Dermis blood vessel endothelial cell (primary cell): ENCODE results near the gene TMSB15B. TPM values are rescaled to one million over a fixed set of nuclear protein-coding genes. Genes with fewer than 3 reads are reported as not detected.
"Not testable (repeated sequence)": the region's sequence is repeated elsewhere in the genome, so short reads cannot be mapped to it uniquely, and the experiment has no call there.

Source experiments
- DNase-seq: peaks from one replicate; pipeline ENCODE4 v3.0.0; 2010
- total RNA-seq: library from RNA; depleted of rRNA; stranded (reverse); fragments of >200 nt; gene quantifications from 2 replicates; pipeline ENCODE4 v1.2.3, GENCODE V29; 2014

Gene TMSB15B
- total RNA-seq: 2.8 and 6.5 TPM in 2 replicates

DNA sequence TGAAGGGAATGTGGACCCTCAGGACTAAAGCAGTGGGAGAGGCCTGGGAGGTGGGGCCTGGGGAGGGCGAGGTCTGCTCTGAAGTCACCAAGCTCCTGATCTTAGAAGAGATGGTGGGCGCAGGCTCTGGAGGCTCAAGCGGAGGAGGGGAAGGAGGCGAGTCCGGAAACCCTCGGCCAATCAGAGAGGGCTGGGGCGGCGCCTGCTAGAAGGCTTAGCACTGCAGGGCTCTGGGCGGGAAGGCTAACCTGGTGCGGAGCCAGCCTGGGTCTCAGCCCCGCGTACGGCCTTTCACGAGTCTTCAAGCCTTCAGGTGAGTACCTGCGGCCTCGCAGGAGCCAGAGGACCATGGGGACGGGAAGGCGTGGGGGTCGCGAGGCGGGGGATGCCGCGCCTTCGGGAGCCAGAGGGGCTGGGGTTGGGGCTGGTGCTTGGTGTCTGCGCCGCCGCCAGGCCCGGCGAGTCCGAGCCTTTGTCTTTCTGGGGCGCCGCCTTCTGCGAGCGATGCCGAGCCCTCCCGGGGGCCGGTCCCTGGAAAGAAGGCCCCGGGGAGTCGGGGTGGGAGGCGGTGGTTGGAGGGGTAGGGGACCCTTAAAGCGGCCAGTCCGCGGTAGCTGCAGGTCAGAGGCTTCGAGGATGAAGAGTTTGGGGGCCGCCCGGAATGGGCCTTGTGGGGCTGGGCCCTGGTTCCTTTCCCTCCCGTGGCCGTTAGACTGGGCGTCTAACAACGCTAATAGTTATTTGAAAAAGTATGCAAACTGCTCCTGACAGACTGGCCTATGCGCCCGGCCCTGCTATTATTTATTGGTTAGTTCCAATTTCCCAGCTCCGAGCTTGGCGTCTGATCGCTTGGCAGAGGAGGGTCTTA, at the start of gene TMSB15B:
TMSB15B (plus strand) TSS at position 217 of the 868 bp plus-strand sequence.
- DNase-seq: not testable (repeated sequence)

DNA sequence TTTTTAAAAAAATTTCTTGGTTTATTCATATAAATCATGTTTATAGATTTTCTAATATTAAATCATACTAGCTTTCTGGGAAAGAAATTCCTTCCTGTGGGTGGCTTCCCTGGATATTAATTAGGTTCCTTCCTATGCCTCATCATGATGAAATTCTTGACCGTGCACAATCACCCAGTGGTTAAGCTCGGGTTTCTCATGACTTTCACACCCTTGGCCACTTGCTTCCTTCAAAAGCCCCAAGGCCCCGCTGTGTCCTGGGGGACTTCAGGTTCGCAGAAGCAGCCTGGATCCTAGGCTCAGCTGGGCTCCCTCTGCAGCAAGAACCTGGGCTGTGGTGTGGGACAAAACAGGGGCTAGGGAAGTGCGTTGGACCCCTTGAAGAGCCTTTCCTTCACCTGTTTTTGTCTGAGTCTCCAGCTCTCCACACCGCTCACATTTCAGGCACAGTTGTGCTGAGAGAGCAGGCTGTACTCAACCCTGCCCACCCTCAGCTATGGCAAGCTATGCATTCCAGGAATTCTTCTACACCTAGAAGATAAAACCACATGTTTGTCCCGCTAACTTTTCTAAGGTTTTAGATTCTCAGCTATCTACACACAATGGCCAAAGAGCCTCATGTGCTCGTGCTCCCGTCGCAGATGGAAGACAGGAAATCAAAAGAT, 48.9 kb upstream of the TMSB15B start:
- no peak for DNase-seq

DNA sequence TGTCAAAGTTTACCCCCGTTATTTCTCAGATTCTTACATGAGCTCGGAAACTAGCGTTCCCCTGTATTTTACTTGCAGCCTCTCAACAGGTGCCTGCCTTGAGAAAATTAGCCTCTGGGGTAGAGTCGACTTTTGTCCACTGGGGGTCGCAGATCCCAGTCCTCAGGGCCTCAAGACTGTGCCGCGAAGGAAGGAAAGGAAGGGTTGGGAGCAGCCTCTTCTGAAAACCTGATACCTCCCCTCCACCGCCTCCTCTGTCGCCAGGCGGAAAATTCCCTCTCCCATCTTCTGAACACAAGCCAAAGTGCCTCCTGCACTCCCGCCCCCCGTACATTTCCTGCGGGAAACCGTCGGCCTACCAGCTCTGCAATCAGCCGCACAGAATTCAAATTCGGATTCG, 44.4 kb upstream of the TMSB15B start:
- peak; percentile 68 for DNase-seq

- DNase-seq: peak; percentile 71
Observed at GRCh38 chrX:103918571-103919269, 43.7 kb upstream of the TMSB15B start.

DNA sequence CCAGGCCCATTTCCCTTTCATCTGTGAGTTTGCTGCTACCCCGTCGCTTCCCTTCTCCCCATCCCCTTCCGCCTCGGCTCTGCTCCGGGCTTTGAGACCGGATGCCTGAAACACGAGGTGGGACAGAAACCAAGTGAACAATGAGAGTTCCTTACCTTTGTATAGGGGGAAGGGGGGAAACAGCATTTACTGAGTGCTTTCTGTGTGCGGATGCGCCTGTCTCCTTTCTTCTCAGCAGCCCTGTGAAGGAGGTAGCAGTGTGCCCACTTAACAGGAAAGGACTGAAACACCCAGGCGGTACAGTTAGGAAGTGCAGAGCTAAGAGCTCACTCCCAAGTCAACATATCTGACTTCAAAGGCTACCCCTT, 43.2 kb upstream of the TMSB15B start:
- peak; percentile 55 for DNase-seq

GRCh38 chrX:103920515-103920914, 41.9 kb upstream of the TMSB15B start:
- not testable (repeated sequence) for DNase-seq

GRCh38 chrX:103927030-103927429, 35.4 kb upstream of the TMSB15B start:
- DNase-seq: no peak

- DNase-seq: no peak
Observed at GRCh38 chrX:103927633-103928032, 34.8 kb upstream of the TMSB15B start.

GRCh38 chrX:103932133-103932532, 30.3 kb upstream of the TMSB15B start:
- no peak for DNase-seq

GRCh38 chrX:103940257-103940656, 22.2 kb upstream of the TMSB15B start:
- DNase-seq: not testable (repeated sequence)

- DNase-seq: peak; percentile 63
Observed at GRCh38 chrX:103941201-103941975, 21.0 kb upstream of the TMSB15B start.

DNA sequence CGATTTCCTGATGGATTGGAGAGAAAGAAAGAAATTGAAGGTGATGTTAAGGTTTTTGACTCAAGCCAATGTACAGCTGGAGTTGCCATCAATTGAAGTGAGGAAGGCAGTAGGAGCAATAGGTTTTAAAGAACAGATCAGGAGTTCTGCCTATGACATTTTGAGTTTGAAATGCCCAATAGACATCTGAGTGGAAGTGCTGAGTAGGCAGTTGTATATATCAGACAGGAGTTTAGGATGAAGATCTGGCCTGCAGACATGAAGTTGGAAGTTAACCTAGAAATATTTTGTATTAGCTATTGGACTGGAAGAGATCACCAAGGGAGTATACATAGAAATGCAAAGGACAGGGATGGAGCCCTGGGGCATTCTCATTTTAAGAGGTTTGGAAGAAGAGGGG, 12.9 kb upstream of the TMSB15B start:
- no peak for DNase-seq

DNA sequence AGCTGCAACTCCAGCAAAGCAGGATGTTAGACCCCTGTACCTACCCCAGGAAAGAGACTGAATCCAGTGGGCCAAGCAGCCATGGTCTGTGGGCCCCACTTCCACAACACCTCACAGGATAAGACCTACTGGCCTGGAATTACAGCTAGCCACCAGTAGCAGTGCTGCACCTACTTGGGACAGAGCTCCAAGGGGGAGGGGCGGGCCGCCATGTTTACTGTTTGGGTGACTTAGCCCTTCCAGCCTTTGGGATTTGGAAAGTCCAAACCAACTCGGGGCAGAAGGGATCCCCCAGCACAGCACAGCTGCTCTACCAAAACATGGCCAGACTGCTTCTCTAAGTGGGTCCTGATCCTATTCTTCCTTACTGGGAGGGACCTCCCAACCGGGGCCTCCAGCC, 9.1 kb upstream of the TMSB15B start:
- DNase-seq: no peak

- DNase-seq: no peak
Observed at GRCh38 chrX:103954259-103954658, 8.2 kb upstream of the TMSB15B start.

DNA sequence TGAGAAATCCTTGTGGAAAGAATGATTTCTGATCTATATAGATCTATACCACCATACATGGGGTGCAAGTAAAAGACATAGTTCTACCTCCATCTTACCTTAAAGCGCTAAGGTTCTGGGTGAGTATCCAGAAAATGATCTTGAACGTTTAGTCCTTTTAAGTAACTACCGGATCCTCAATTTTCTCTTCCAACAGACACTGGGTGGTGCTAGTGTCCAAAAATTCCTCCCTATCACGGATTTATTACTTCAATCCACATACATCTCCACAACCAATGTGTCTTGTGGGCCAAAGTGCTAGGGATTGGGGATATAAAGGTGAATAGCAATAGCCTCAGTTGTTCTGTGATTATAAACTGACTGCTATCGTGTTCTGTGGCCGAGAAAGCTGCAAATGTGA, 1.8 kb upstream of the TMSB15B start:
- DNase-seq: not testable (repeated sequence)

DNA sequence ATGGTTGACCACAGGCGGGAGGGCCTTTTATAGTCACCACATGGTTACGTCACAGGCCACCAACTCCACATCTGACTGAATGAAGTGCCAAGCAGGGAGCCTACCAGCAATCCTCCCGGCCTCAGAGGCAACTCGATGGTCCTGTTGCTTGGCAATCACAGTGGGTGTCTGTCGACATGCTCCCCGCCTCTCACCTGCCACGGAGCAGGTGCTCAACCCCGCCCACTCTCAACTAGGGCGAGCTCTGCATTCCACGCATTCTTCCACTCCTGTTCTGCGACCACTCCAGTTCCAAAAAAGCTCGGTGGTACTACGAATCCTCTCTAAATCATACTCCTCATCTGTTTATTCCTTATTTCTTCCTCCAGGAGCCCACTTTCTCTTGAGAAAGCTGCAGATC, 21.1 kb downstream of the TMSB15B start:
- not testable (repeated sequence) for DNase-seq

DNA sequence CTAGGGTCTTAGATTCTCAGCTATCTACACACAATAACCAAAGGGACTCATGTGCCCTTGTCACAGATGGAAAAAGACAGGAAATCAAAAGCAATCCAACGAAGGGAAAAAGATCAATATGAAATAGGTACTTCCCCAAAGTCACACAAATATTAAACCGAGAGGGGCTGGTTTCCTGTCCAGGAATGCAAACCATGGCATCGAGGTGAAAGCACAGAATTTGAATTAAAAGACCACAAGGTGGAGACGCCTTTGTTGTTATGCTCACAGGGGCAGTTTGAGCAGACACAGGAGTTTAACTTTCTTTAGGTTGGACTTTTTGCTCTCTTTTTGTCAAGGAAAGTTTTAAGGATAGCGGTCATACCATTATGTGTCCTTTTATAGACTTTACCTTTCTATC, 36.8 kb downstream of the TMSB15B start:
- DNase-seq: no peak

- DNase-seq: no peak
Observed at GRCh38 chrX:104008831-104009230, 46.4 kb downstream of the TMSB15B start.

DNA sequence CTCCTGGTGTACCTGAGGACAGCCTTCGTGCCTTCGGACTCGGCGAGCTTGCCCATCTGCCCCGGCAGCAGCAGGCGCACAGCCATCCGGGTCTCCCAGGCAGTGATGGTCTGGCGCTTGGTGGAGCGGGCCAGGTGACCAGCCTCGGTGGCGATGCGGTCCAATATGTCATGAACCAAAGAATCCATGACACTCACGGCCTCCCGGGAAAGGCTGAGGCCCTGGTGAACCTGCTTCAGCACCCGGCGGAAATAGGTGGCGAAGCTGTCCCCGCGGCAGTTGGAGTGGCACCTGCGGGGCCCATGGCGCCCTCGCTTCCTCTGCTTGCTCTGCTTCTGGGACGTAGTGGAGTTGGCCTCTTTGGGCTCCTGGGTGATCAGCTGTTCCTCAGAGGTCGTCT, 50.7 kb downstream of the TMSB15B start:
- DNase-seq: no peak

DNA sequence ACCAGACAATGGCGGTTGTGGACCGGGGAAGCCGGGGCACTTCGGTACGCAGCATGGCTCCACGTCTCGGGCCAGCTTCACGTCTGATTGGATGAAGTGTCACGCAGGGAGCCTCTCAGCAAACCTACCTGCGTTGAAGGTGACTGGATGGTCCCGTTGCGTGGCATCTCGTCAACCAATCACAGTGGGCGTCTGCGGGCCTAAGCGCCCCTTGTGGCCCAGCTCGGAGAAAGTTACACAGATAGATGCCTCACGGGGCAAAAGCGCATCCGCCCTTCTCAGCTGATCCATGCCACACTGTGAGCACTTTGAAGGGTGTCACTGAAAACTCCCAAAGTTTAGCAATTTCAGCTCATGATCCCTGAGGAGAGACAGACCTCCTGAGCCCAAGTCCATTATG, 51.2 kb downstream of the TMSB15B start, which contains the start of gene H2BW1:
H2BW1 (minus strand) TSS at position 103 of the 400 bp plus-strand sequence. CDS start 132 bp downstream, outside the sequence.
- DNase-seq: no peak

DNA sequence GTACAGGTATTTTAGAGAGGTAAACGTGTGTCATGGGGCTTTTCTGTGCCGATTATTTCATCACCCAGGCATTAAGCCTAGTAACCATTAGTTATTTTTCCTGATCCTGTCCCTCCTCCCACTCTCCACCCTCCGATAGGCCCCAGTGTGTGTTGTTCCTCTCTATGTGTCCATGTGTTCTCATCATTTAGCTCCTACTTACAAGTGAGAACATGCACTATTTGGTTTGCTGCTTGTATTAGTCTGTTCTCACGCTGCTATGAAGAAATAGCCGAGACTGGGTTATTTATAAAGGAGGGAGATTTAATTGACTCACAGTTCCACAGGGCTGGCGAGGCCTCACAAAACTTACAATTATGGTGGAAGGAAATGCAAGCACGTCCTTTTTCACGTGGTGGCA, 53.1 kb downstream of the TMSB15B start:
- not testable (repeated sequence) for DNase-seq
